GM21390 (cell line): ENCODE data around the gene LILRB5.
"Not testable (repeated sequence)": the region's sequence is repeated elsewhere in the genome, so short reads cannot be mapped to it uniquely, and the experiment has no call there.

ENCODE experiments used
- ATAC-seq: cut with Tn5 transposase; IDR thresholded peaks from one replicate; pipeline ENCODE4 v1.9.1; 2021; ENCODE audit not compliant: unreplicated experiment

LILRB5 gene

GRCh38 chr19:54257116-54257480 lies at the start of gene LILRB5:
TSS of gene LILRB5 (minus strand) at chr19:54257273. CDS start at chr19:54257193, 80 bp downstream.
- no peak for ATAC-seq

GRCh38 chr19:54305141-54305540 lies 48.1 kb upstream of the LILRB5 start:
- ATAC-seq, result no peak

- no peak for ATAC-seq
Measured at GRCh38 chr19:54302257-54302656, 45.2 kb upstream of the LILRB5 start.

DNA sequence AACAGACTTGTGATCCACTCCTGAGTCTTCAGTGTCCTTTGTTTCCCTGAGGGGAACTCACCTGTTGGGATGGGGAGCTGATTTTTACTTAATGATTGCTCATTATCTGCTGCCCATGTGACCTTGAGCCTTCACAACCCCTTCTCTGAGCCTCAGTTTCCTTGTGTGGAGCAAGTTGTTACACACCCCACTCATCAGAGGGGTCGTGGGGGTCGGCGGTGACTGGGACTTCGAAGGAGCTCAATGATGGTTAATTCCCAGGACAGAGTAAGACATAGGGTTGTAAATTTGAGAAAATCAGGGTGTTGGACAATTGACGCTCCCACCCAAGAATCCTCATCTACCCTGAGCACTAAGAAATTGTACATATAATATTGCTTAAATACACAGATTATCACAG lies 42.4 kb upstream of the LILRB5 start:
- ATAC-seq, result no peak

GRCh38 chr19:54299126-54299498 lies 42.0 kb upstream of the LILRB5 start:
- ATAC-seq, result no peak

GRCh38 chr19:54298357-54299125 lies 41.5 kb upstream of the LILRB5 start:
- ATAC-seq, result no peak

DNA sequence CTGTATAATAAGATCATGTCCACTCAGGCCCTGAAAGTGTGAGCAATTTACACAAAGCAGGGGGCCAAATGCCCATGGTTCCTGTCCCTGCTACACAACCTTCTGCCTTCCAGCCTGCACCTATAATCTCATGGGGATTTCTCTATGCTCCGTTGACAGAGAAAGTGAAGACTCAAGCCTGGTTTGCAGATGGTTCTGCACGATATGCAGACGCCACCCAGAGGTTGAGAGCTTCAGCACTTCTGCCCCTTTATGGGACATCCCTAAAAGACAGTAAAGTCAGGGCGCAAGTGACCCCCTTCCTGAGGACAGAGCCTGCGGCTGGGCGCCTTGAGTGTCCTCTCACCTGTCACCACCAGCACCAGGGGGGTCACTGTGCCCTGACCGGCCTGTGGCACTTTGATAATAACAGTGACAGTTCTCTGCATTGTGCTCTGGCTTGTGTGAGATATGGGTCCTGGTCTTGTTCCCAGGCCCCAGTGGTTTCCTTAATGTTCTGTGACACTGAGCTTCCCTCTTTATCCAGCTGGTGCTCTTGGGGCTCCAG lies 40.8 kb upstream of the LILRB5 start:
- ATAC-seq, result no peak

GRCh38 chr19:54294539-54294938 lies 37.5 kb upstream of the LILRB5 start:
- no peak for ATAC-seq

GRCh38 chr19:54289160-54289559 lies 32.1 kb upstream of the LILRB5 start:
- ATAC-seq, result not testable (repeated sequence)

DNA sequence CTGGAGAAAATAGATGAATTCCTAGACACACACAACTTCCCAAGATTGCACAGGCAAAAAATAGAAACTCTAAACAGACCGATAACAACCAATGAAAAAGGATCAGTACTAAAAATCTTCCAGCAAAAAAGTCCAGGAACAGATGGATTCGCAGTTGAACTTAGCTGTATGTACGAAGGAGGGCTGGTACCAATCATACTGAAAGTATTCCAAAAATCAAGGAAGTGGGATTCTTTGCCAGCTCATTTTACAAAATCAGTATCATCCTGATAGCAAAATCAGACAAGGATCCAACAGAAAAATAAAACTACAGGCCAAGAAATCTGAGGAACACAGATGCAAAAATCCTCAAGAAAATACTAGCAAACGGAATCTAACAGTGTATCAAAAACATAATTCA lies 30.4 kb upstream of the LILRB5 start:
- ATAC-seq, result no peak

- ATAC-seq, result not testable (repeated sequence)
Measured at GRCh38 chr19:54286283-54286682, 29.2 kb upstream of the LILRB5 start.

DNA sequence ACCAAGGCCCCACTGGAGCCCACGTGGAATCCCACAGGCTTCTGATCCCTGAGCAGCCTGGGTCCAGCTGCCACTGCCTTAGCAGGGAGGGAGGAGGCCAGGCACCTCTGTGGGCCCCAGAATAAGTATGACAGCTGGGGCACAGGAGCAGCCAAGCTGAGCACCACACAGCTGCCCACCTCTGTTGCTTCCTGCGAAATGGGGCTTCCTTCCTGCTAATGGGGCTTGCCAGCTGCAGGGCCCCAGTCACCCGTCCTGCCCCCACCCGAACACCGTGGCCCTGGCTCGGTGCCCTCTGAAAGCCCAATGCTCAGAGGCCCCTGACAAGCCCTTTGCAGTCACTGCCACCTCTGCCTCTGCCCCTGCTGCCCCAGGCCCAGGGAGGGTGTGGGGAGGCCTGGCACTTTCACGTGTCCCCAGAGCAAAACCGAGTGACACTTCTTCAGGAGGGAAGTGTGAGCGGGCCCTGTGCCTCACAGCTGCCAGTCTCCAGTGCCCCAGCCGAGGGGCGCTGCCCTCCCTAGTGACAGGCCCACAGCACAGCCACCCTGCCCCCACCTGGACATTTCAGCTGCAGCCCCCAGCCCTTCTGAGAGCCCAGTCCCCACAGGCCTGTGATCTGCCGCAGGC lies 28.5 kb upstream of the LILRB5 start:
- not testable (repeated sequence) for ATAC-seq

DNA sequence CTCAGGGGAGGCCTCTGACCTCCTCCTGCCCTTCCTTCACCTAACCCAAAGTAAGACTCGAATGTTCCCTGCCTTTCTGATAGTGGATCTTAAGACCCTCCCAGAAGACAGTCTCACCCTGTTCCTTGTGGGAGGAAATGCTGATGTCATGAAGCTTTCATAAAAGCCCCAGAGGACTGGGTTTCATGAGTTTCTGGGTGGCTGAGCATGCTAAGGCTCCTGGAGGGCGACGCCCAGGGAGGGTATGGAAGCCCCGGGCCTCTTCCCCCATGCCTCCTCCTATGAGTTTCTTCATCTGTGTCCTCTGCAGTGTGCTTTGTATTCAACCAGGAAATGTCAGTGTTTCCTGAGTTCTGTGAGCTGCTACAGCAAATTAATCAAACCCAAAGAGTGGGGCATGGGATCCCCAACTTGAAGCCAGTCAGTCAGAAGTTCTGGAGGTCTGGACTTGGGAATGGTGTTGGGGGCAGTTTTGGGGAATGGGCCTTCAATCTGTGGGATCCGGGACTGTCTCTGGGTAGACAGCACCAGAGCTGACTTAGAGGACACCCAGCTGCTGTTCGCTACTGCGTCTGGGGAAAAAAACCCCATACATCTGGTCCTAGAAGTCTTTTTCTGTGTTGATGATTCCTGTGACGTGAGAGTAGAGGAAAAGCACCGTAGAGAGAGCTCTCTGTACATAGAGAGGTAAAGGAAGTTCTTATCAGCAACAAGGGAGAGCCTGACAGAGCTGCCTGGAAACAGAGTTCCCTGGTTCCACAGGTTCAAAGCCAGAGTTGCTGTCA lies 25.8 kb upstream of the LILRB5 start:
- no peak for ATAC-seq

GRCh38 chr19:54281729-54282075 lies 24.6 kb upstream of the LILRB5 start:
- ATAC-seq, result not testable (repeated sequence)

DNA sequence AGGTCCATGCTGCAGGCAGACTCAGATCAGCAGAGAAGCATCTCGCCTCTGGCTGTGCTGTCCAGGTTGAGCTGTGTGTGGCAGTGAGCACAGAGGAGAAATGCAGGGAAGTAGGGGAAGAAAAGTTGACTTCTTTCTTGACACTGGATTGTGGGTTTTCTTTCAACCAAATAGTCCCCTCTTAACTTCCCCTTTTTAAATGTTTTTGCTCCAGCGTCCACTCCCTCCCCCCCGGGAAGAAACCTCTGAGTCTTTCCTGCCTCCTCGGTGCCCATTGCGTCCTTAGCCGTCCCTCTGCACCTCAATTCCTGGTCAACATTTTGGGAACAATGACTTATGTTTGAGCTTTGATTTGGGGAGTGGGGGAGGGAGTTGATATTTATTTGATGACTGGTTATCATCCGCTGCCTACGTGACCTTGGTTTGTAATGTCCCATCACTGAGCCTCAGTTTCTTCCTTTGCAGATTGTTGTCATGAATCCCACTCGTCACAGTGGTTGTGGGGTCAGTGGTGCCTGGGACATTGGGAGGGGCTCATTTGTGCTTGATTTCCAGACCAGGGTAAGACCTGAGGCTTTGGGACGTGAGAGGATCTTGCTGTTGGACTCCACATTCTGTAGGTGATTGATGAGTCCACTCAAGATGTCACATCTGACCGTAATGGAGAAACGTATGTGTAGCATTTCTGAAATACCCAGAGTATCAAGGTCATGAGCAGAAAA lies 24.1 kb upstream of the LILRB5 start, which contains the start of gene LILRB2:
LILRB2 (minus strand) TSS at position 104 of the 722 bp plus-strand sequence. CDS start 614 bp downstream, outside the sequence.
- ATAC-seq, result no peak

DNA sequence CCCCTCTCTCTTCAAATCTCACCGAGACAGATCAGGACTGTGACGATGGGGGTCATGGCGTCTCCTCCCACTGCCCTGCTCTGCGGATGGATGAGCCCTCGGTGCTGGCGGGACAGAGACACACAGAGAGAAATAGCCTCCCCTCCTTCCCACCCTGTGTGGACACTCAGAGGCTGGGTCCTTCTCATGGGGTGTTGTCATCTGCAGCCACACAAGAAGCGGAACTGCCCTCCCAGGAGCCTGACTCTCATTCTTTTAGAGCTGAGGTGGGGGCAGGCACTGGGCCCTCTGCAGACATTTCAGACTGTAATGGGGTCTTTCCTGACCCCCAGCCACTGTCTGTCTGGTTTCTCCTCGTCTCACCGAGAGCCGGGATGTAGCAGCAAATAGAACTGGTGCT lies 23.4 kb upstream of the LILRB5 start:
- not testable (repeated sequence) for ATAC-seq

GRCh38 chr19:54280025-54280424 lies 23.0 kb upstream of the LILRB5 start:
- not testable (repeated sequence) for ATAC-seq

- ATAC-seq, result no peak
Measured at GRCh38 chr19:54279406-54279962, 22.4 kb upstream of the LILRB5 start.

DNA sequence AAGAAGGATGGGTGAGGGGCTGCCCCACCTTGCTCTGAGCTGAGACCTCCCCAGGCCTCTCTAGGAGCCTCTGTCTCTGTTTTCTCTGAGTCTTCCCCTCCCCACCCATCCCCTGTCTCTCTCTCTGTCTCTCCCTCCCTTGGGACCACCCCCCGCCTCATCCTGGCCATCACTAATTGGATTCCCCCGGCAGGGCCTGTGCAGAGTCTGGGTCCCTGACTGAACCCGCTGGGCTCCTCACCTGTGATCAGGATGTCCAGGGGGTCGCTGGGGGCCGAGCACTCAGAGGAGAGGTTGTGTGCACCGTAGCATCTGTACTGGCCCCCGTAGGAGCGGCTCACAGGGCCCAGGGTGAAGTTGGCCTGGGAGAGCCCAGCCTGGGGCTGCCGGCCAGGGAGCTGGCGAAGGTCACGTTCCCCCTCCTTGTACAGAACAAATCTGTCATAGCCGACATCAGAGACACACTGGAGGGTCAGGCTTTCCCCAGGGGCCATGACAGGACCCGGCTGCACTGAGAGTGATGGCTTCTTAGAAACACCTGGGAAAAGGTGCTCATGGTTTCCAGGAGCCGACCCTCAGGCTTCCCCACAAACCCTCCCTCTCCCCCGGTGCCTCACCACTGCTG lies 21.6 kb upstream of the LILRB5 start:
- ATAC-seq, result not testable (repeated sequence)

GRCh38 chr19:54278056-54278455 lies 21.0 kb upstream of the LILRB5 start:
- not testable (repeated sequence) for ATAC-seq
